Heart right ventricle (tissue), 16 donors: Measurements from ENCODE around the gene KIF21B. TPM values are rescaled to one million over a fixed set of nuclear protein-coding genes. Genes with fewer than 3 reads are reported as not detected.

ENCODE experiments used
- ATAC-seq, 8 donors: fragments of 200-7000 bp; cut with Tn5 transposase; one replicate each; pipeline ENCODE4 v1.9.1; 2020; ENCODE audit warnings: mild to moderate bottlenecking in 8 of 8, moderate library complexity in 8 of 8, moderate number of reproducible peaks in 1 of 8
- DNase-seq, 2 donors: peaks; one replicate each; pipeline ENCODE4 v3.0.0-alpha.2; 2020
- H3K27ac ChIP-seq, 10 donors: fragments of 200-600 bp; sonication (generic) in 2 of 10; one replicate each; pipeline versions ENCODE4 v1.5.0 to v1.8.0; 2020 to 2022; ENCODE audit warnings: mild to moderate bottlenecking in 3 of 10
- H3K27me3 ChIP-seq, 7 donors: fragments of 200-600 bp; one replicate each; pipeline ENCODE4 v1.8.0; 2021 to 2022; ENCODE audit warnings: mild to moderate bottlenecking in 2 of 7
- H3K36me3 ChIP-seq, 9 donors: fragments of 200-600 bp; sonication (generic) in 1 of 9; one replicate each; pipeline versions ENCODE4 v1.5.0 to v1.8.0; 2020 to 2022; ENCODE audit warnings: mild to moderate bottlenecking in 2 of 9
- H3K4me1 ChIP-seq, 9 donors: fragments of 200-600 bp; sonication (generic) in 1 of 9; one replicate each; pipeline versions ENCODE4 v1.5.0 to v1.8.0; 2020 to 2022; ENCODE audit warnings: mild to moderate bottlenecking in 4 of 9
- H3K4me3 ChIP-seq, 10 donors: fragments of 200-600 bp; sonication (generic) in 2 of 10; one replicate each; pipeline versions ENCODE4 v1.5.0 to v1.8.0; 2020 to 2022; ENCODE audit warnings: mild to moderate bottlenecking in 7 of 10, moderate library complexity in 2 of 10
- H3K9me3 ChIP-seq, 11 donors: fragments of 200-600 bp in 10 of 11; sonication (generic) in 2 of 11; one replicate each; pipeline versions ENCODE4 v1.5.0 to v1.8.0; 2013 to 2022; ENCODE audit warnings: mild to moderate bottlenecking in 2 of 11, control low read depth in 1 of 11, moderate library complexity in 1 of 11
- CTCF ChIP-seq, 9 donors: fragments of 200-600 bp; sonication (generic) in 2 of 9; IDR thresholded peaks; one replicate each; pipeline versions ENCODE4 v1.5.0 to v1.8.0; 2021 to 2022; ENCODE audit warnings: antibody characterized with exemption in 9 of 9, mild to moderate bottlenecking in 5 of 9, moderate library complexity in 1 of 9
- WGBS, 2 donors: extraction: QIAGEN DNeasy Blood & Tissue Kit; methylation state at CpG; one replicate each; pipeline ENCODE4 v1.1.7; 2013; ENCODE audit warnings: inconsistent platforms in 1 of 2; 5-methylcytosine and 5-hydroxymethylcytosine counted together
- intact Hi-C, 10 donors: fragments of 100-400 bp; cut with DNase I; formaldehyde crosslinking; loops; one replicate each; pipeline versions ENCODE4 v1.11.1 to v1.14.2; 2022
- polyA plus RNA-seq, 2 donors: library from polyadenylated mRNA; stranded (reverse); fragments of 200-250 nt; gene quantifications; one replicate each; pipeline ENCODE4 v1.2.3, GENCODE V29; 2013
- total RNA-seq, 10 donors: library from RNA; stranded (reverse); fragmentation: NEBNext Ultra II Directional in 3 of 10; extraction: Animal tissue kit (Norgen Biotek cat#: 25700) in 3 of 10; gene quantifications; one replicate each; pipeline versions ENCODE4 v1.2.1 to v1.2.4, GENCODE V29; 2021 to 2023
- donor health status: Arrhythmogenic right ventricular cardiomyopathy.
- donor health status: ischemic (EF 13 %, LVEDD 7.1; RV severe dilation, severe dysfunction).
- donor health status: healthy with polysubstance abuse.
- donor health status: DM: no; HTN: yes; CAD: no.
- donor health status: DM: no; HTN: no; CAD: no.
- donor health status: ischemic (EF 25% LVEDD 6.9; RV normal size, moderate dysfunction).
- donor health status: ischemic (EF 25% LVEDD 5.7; RV mildly dilated, moderate dysfunction).
- donor health status: healthy.
- donor health status: DM: yes; HTN: yes; CAD: no.
- donor health status: Ischemic cardiomyopathy.
- donor health status: ischemic (EF 35%, LVEDD 5.7; RV mildly dilated, moderate dysfunction).
- donor health status: nonischemic (EF 11% LVEDD 7.7; RV severe dilation, severe dysfunction).
- donor health status: DM: yes; HTN: yes; CAD: no.
- donor health status: PGD.
- donor health status: ischemic (EF 29% LVEDD 5.4; RV normal size, mild dysfunction).
- donor health status: nonischemic (EF 23%, LVEDD 6.1; RV moderate dilation, normal function).

KIF21B gene
- total and polyA plus RNA-seq, 12 donors = 0.10 to 2.6 (median 0.41) TPM

DNA sequence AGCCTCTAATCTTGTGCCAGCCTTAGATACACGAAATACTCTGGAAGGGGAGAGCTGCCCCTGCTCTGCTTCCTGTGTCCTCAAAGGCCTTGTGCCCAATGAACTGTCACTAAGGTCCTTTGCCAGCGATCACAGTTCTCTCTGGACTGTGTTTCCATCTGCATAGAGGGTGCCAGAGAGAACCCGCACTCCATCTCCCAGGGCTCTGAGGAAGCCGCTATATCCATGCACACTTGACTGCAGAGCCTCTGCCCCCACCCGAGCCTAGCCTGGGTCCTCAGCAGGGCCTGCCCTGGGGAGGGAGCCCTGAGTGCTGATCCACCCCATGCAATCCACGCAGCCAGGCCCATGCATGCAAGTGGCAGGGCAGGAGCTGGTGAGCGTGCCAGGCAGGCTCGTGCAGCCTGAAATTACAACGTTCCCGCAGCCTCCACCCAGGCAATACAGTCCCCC lies 30.6 kb upstream of the KIF21B start:
- WGBS, 2 donors = 37 to 47% methylated on average over 10 of the region's 10 CpGs
- intact Hi-C loops = no loop called here
- Histone ChIP-seq H3K36me3 (no peaks in the 10 kb centered on the region), H3K4me1 (peaks cover 3 to 29% (median 8%) of the 10 kb centered on the region in 9 donors), H3K27me3 (peaks cover 0 to under 1% (median 0%) of the 10 kb centered on the region in 7 donors), H3K27ac (no peak overlapping the region), H3K4me3 (no peak overlapping the region), H3K9me3 (no peaks in the 10 kb centered on the region)
- no peak for TF ChIP-seq CTCF (IDR thresholded peaks at IDR 0.05)
- DNase-seq = no peak
- peak in 6 of 8 donors; percentile 15 to 66 (median 38) for ATAC-seq

GRCh38 chr1:201053155-201053860 lies 29.8 kb upstream of the KIF21B start:
- Histone ChIP-seq H3K4me1 (peaks cover 3 to 29% (median 8%) of the 10 kb centered on the region in 9 donors), H3K36me3 (no peaks in the 10 kb centered on the region), H3K9me3 (no peaks in the 10 kb centered on the region), H3K4me3 (no peak overlapping the region), H3K27ac (no peak overlapping the region), H3K27me3 (peaks cover 0 to 9% (median 0%) of the 10 kb centered on the region in 7 donors)
- DNase-seq = no peak
- ATAC-seq = no peak
- intact Hi-C loops = no loop called here
- no peak for TF ChIP-seq CTCF (IDR thresholded peaks at IDR 0.05)
- WGBS, 2 donors = 89 to 92% methylated on average over 22 of the region's 22 CpGs

GRCh38 chr1:201051399-201051798 lies 27.9 kb upstream of the KIF21B start:
- Histone ChIP-seq H3K4me3 (no peak overlapping the region), H3K36me3 (no peaks in the 10 kb centered on the region), H3K27ac (no peak overlapping the region), H3K27me3 (peaks cover 0 to 13% (median 6%) of the 10 kb centered on the region in 7 donors), H3K9me3 (no peaks in the 10 kb centered on the region), H3K4me1 (peaks cover 2 to 27% (median 8%) of the 10 kb centered on the region in 9 donors)
- WGBS, 2 donors = 89 to 94% methylated on average over 2 of the region's 2 CpGs
- no peak for TF ChIP-seq CTCF (IDR thresholded peaks at IDR 0.05)
- no peak for DNase-seq
- intact Hi-C loops = no loop called here
- no peak for ATAC-seq

- H3K4me1 ChIP-seq = peaks cover 0 to 21% (median 8%) of the 10 kb centered on the region in 9 donors
- ATAC-seq (no peak), DNase-seq (no peak)
- no peak for TF ChIP-seq CTCF (IDR thresholded peaks at IDR 0.05)
- no peak overlapping the region for H3K27ac ChIP-seq
- 83 to 90% methylated on average over 5 of the region's 5 CpGs for WGBS, 2 donors
- peaks cover 0 to 13% (median 6%) of the 10 kb centered on the region in 7 donors for H3K27me3 ChIP-seq
- intact Hi-C loops = no loop called here
- H3K9me3 ChIP-seq = no peaks in the 10 kb centered on the region
- no peak overlapping the region for H3K4me3 ChIP-seq
- H3K36me3 ChIP-seq = no peaks in the 10 kb centered on the region
These were observed 27.2 kb upstream of the KIF21B start for GRCh38 chr1:201050515-201051277.
